HL-60 (cell line): ENCODE data around the gene FAM234B.

Experiments used
- CTCF ChIP-seq: IDR thresholded peaks from one replicate; pipeline ENCODE4 v1.5.1; 2011; ENCODE audit warnings: low read length, control low read depth, inconsistent platforms; ENCODE audit not compliant: insufficient read depth
- GABPA ChIP-seq: IDR thresholded peaks from 2 replicates; pipeline ENCODE4 v1.6.1; 2012; ENCODE audit warnings: low read depth
- POLR2AphosphoS5 ChIP-seq: IDR thresholded peaks from 2 replicates; pipeline ENCODE4 v1.6.1; 2012; ENCODE audit warnings: low read depth
- SPI1 ChIP-seq: IDR thresholded peaks from 2 replicates; pipeline ENCODE4 v1.6.1; 2012; ENCODE audit warnings: low read depth, mild to moderate bottlenecking, borderline replicate concordance

GRCh38 chr12:13088496-13088895 lies 44.3 kb downstream of the FAM234B start:
- TF ChIP-seq CTCF (no peak), GABPA (no peak), POLR2AphosphoS5 (no peak), SPI1 (no peak)
